Kidney capillary endothelial cell (primary cell): ENCODE measurements around the gene HSPA9.

Source experiments
- DNase-seq: peaks from one replicate; pipeline ENCODE4 v3.0.0-alpha.2; 2018; ENCODE audit warnings: low spot score

Gene HSPA9

DNA sequence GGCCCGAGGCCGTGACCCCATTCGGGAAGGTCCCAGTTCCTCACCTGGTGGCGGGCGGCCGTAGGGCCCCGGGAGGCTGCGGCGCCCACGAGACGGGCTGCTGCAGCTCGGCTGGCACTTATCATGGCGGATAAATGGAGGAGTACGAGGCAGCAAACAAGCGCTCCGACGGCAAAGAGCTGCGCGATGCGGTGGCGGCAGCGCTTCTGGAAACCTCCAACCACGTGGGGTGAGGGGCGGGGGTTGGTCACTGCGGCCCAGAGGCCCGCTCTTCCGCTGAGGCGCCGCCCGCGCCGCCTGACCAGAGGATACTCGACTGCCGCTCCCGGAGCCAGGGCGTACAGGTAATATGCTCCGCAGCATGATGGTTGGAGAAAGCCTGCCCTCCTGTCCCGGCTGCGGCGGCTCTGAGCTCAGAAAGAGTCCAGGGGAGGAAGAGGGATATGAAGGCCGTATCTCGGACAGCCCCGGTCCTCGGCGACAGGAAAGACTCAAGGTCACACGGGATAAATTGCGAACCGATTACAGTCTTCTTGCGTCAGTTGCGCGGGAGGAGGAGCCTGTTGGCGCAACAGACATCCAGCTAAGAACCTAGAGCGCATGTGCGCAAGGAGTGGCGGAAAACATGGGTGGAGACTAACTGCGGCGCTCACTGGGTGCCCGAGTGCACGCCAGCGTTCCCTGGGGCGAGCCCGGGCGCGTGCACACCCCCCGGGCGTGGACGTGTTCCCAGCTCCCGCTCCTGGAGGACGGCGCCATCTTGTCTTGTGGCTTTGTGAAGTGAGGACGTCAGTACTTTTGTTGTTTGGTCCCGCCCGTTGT is at the start of gene HSPA9:
TSS of gene HSPA9 (minus strand) at position 208 of the 822 bp plus-strand sequence. CDS start at position 125, 83 bp downstream.
- DNase-seq: peak; percentile 99

DNA sequence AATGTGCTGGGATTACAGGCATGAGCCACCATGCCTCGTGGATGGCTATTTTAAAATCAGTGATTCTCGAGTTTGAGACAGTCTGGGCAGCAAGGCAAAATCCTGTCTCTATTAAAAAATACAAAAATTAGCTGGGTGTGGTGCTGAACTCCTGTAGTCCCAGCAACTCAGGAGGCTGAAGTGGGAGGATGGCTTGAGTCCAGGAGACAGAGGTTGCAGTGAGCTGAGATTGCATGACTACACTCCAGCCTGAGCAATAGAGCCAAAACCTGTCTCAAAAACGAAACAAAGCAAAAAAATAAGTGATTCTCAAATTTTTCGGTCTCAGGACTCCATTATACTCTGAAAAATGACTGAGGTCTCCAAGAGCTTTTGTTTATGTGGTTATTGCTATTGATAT is 47.9 kb upstream of the HSPA9 start:
- DNase-seq: no peak

DNA sequence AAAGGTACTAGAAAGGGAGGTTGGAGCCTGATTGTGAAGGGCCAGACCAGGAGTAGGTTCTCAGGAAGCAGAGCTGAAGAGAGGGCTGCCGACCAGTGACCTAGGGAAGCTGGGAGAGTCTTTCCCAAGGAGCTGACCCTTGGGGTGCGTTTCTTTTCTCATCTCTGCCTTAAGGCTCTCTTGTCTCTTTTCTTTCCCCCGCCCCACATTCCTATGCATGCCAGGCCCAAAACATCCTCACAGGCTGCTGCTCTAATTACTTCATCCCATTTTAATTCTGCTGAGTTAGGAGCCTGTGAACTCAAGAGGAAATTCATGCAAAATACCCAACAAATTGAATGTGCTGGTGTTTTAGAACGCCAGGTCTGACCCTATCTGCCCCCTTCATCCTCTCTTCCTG is 46.9 kb upstream of the HSPA9 start:
- no peak for DNase-seq

DNA sequence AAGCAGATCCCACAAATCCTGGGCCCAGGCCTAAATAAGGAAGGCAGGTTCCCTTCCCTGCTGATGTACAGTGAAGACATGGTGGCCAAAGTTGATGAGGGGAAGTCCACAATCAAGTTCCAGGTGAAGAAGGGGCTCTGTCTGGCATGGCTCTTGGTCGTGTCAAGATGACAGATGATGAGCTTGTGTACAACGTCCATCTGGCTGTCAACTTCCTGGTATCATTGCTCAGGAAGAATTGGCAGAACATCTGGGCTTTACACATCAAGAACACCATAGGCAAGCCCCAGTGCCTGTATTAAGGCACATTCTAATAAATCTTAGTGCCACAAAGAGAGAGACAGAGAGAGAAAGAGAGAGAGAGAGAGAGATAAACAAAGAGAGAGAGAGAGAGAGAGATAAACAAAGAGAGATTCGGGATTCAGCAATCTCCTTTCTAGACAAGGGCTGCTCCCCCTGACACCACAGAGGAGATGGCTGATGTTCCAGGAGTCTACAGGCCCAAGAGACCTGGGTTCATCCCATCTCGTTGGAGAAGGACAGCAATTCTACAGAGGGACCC is 45.5 kb upstream of the HSPA9 start:
- DNase-seq: no peak

DNA sequence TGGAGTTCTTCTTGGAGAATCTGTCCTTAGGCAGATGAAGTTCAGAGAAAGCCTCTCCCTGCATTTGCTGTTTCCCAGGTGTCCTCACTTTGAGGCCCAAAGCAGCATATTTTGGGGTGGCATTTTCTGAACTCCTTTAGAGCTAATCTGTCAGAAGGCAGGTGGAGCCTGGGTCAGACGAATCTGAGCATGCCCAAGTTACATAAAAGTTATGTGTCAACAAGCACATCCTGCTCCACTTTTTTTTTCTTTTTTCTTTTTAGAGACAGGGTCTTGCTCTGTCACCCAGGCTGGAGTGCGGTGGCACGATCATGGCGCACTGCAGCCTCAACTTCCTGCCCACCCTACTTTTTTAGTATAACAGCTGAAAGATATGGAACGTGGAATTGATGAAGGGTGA is 41.3 kb upstream of the HSPA9 start:
- no peak for DNase-seq

DNA sequence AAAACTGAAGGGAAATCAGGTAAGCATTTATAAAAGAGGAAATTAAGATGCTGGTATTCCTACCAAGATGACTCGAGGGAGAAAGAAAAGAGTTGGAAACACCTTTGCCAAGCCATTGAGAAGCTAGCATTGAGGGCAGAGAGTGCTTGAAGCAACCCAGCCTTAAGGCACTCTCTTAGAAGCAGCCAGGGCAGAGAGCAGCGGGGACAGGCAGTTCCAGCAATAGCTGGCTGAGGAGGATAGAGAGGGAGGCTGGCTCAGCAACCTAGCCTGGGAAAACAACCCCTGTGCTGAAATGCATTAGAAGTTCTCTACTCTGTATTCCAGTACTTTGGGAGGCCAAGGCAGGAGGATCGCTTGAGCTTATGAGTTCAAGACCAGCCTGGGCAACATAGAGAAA is 40.3 kb upstream of the HSPA9 start:
- no peak for DNase-seq

DNA sequence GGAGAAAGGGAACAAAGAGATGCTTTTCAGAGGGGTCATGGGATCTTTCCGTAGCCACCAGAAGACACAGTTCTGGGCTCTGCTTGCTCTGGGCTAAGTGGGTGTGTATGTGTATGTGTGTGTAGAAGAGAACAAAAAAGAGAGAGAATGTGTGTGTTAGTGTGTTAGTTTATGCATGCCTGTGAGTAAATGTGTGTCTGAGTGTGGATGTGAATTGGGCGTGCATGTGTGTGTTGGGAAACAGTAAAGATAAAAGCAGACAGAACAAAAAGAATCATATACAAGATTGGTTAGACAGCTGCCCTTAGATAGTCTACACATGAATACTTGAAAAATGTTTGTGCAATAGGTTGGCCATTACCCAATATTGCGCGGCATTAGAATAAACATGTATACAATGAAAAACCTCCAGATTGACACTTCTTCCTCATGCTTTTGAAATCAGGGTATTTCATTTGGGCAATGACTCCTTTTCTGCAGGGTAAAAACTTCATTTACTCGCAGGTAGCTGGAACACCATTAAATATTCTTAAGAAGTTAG is 36.5 kb upstream of the HSPA9 start:
- no peak for DNase-seq

DNA sequence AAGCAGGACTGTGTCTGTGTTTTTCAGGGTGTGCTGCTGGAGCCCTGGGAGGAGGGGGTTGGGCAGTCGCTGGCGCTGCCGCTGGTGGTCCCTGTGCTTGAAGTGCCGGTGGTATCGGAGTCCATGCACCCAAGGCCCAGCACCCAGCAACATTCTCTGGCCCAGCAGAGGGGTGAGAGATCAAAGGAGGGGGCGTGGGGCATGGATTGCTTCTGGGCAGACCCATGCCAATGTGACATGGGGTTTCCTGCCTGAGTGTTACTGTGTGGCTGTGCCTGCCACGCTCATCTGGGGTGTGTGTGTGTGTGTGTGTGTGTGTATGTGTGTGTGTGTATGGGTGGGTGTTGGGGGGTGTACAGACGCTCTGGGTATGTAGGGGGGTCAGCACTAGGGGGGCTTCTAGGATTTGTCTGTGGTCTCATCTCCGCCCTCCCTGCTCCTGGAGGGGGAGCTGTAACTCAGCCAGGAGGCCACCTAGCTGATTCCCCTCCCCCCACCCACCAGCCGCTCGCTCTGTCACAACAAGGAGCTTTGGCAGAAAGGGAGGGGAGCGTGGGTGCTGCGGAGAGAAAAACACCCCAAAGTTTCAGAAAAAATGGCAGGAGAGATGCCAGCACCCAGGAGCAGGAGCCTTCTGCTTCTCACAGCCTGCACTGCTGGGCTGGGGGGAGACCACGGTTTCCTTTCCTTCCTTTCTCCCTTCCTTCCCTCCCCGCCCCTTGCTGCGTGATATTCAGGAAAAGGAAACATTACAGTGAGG is 35.9 kb upstream of the HSPA9 start:
- no peak for DNase-seq

DNA sequence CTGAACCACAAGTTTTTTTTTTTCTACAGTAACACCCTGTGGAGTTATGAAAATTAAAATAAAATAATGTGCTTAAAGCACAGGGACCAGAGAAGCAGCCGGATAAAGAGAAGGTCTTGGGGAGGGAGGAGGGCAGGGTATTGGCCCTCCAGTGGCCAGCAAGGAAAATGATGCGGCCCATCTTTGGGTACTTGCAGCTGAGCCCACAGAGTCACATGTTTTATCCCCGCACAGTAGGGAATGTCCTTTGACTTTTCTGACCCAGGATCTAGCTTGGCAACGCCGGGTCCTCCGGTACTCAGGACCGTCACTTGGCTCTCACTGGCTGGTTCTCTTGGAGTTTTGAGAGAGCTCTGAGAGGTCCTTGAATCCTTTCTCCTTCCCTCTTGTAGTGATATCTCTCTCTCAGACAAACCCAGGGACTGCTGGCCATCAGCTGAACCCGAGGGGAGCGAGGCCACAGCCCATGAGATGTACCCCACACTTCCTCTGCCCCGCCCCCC is 35.3 kb upstream of the HSPA9 start:
- DNase-seq: no peak

DNA sequence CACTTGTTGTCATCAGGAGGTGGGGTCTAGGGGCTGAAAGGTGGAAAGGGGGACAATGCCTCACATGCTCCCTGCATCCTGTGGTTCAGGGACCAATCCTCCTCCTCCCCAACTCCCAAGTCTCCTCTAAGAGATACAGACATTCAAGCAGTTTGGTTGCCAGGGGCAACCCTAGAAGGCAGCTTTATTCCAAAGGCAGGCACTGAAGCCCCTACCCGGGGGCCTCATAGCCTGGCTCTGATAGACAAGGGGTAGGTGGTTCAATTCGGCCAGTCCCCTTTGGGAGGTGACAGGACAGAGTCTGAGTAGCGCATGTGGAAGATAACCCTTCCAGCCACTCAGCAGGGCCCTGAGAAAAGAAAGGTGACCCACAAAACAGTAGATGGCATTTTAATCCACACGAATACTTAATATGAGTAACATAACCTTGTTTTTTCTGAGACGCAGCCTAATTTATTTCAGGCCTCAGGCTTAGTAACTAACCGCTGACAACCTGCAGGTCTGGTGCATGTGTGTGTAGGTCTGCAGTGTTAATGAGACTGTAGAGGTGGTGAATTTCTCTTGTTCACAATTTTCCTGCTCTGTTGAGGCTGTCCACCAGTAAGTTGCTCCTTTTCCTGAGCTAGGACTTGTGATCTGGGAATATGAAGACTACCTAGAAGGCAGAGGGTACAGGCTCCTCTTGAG is 31.3 kb upstream of the HSPA9 start:
- no peak for DNase-seq

DNA sequence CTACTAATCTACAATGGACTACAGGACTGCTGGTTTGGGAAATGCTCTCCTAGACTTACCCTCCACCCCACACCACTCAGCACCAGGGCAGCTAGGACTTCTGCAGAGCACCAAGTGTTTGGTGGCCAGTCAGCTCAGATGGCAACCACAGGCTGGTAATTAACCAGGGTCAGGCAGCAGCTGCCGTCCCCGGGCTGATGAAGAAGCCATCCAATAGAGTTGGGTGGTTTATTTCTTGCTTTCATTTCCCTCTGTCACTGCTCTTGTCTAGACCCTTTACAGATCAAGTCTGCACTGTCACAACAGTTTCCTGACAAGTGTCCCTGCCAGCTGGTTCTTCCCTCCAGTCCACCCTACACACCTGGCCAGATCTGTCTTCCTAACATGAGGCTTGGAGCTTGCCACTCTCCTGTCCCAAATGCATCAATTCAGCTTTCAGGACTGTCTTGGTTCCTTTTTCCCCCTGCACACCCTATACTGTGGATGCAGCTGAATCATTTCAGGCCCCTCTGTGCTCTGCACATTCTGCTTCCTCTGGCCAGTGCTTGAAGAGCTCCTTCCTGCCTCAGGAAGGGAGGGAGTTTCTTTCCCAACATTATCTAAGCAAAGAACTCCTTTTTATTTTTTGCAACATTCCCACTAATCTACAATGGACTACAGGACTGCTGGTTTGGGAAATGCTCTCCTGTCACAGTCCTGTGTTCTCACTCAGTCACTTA is 30.2 kb upstream of the HSPA9 start:
- DNase-seq: no peak

DNA sequence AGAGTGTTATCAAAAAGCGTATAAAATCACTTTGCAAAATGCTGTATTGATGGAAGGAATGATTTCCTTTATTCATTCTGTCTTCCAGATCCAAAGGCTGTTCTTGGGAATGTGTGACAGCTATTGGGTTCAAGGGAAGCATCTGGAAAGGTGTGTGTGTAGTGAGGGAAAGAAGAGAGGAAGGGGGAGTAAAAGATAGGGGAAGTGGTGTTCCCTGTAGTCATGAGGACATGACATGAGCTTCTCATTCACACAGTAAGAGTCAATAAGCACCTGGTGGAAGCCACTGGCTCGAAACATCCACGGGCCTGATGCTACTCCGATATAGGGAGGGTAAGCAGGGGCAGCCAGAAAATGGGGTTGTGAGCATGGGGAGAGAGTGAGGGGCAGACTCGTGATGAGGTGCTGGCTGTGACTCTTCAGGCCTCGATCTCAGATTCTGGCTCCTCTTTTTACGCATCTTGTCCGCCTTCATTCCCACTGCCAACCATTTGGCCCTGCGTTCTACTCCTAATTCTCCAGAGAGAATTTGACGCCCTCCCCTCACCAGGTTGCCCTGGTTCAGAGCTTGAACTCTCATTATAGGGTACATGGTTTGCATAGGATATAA is 29.1 kb upstream of the HSPA9 start:
- no peak for DNase-seq

DNA sequence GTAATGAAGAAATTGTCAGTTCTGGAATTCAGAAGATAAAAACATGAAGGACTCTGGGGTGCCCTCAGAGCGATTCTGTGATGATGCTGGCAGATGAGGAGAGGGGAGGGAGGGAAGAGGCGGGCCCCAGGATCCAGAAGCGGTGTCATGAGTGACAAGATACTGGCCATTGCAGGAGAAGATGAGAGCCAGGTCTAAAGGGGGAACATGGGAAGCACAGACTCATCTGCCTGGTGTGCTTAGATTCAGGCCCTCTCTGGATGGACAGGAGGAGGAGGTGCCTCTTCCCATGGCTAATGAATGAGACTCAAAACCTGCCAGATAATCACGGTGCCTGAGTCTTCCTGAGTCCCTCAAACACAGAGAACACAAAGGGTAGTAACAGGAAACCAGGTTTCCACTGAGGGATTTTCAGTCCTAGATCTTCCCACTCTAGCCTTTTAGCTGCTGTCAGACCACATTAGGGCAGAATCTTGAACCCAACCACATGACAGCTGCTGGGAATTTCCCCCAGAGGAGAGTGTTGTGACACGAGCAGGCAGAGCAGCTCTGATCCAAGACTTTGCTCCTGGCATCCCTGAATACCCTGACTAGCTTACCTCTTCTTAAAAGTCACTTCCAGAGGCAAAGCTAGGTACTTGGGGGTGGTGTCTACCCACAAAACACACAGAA is 28.2 kb upstream of the HSPA9 start:
- DNase-seq: no peak

DNA sequence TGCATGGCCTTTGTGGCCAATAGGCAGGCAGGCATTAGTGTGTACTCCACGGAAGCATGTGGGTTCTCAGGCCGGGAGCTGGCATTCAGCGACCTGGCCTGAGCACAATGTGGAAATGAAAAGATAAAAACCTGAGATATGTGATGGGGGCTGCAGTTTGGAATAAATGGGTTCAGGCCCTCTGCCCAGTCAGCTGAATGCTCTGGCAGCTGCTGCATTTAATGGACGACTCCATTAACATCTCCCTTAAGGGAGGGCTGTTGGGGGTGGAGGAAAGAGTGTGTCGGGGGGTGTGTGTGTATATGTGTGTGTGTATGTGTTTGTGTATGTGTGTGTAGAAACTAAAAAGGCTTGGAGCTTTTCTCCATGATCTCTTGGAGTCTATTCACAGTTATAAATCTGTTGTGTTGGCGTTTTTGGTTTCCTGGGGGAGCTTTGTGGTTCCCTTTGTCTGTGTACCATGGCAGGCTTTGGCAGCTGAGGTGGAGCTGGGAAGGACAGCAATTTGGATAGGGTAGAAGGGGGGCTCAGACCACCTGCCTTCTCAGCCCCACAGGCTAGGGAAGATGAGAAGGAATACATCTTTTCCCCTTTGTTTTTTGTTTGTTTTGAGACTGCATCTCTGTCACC is 27.3 kb upstream of the HSPA9 start:
- DNase-seq: no peak

DNA sequence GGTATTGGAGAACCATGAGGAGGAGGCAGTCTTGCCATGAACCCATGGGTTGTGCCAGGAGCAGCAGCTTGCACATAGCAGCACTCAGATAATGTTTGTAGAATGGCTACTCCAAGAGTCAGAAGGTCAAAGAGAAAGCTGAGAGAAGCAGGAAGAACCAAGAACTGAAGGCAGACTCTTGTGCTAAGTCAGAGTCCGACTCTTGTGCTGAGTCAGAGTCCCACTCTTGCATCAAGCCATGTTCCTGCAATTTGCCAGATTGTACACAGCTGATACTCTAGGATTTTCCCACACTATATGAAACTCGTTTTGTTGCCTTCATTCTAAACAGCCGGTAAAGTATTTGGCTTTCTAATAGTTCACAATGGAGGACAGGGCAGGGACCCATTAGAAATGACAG is 26.2 kb upstream of the HSPA9 start:
- DNase-seq: peak; percentile 49

DNA sequence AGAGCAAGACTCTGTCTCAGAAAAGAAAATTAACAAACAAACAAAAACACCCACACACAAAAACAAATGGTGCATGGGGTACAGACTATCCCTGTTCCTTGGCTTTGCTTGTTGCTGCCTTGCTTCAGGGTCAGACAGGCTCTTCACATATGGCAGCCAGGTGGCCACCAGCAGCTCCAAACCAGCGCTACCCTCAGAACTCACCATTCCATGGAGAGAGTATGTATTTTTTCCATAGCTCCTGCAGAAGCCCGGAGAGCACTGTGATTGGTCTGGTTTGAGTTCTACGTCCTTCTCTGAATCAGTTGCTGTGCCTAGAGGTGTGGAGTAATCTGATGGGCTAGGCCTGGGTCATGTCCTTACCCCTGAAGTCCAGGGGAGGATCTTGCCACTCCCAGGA is 25.2 kb upstream of the HSPA9 start:
- no peak for DNase-seq

DNA sequence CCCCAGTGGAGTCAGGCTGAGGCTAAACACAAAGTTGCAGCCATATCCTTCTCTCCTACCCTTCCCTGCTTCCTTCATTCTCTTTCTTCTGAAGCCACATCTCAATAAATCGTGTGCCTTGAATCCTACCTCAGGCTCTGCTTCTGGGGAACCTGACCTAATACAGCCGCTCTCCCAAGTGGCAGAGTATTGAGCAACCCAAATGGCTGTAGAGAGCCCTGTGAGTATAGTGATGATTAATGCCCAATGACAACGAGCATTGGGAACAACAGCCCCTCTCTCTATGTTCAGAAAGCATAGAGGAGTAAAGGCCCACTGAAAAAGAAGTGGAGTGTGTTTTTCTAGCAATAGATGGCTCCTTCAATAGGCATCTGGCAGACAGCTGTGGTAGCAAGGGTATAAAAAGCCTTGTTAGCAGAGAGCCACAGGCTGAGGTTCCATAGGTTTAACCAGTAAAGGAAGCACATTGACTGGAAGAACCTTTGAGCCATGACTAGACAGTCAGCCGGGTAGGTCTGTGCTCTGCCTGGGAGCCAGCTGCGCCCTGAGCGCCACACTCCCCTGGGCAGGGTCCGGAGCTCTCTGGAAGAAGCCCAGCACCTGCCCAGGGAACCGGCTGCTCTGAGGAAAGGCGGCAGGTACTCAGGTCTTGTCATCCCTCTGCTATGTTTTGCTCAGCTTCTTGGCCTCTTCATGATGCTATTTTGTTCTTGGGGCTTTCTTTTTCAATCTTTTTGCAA is 22.6 kb upstream of the HSPA9 start:
- no peak for DNase-seq

DNA sequence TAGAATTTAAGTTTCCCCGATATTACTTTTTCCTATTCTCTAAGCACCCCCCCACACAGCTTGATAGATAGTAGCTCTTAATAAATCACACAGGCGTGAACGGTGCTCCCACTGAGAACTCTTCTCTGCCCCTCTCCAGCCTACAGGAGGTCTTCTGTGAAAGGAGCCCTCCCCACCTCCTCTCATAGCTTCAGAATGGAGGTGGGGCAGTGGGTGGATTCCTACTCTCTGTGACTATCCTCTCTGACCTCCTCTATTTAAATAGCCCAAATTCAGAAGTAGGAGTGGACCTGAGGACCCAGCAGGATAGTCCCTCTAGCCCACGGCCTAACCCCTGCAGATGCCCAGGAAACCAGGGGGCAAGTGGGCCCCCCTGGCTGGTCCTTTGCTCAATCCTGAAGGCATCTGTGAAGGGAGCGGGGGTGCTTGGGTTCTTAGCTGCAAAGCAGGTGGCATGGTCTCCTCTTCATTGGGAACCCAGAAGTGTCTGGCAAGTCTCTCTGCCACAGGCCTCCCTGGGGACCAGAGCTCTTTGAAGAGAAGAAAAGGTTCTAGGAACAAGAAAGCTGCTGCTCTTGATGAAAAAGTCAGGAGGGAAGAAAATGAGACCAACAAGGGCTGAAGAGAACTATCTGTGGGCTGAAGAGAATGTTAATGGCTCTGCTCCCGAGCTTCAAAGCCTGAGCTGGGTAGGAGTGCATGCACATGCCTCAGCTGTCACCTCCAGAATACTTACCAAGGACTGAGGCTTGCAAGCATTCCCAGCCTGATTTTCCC is 21.1 kb upstream of the HSPA9 start:
- DNase-seq: no peak
